Astrocyte of the spinal cord (primary cell): Measurements from ENCODE around the gene NCKAP5.

Experiments used
- DNase-seq: peaks from one replicate; pipeline ENCODE4 v3.0.0; 2011; ENCODE audit warnings: low read depth, low spot score
- H3K4me3 ChIP-seq: 2 replicates; pipeline ENCODE4 v1.5.1; 2011; ENCODE audit warnings: low read depth, mild to moderate bottlenecking, low read length, moderate library complexity
- CTCF ChIP-seq: IDR thresholded peaks from 2 replicates; pipeline ENCODE4 v1.5.1; 2012; ENCODE audit warnings: low read depth, mild to moderate bottlenecking, low read length, inconsistent platforms
- in situ Hi-C: cut with HindIII; loops from 2 replicates; pipeline ENCODE4 v1.10.0; 2017; ENCODE audit warnings: low sequenced_read_pairs

NCKAP5 gene

GRCh38 chr2:132774189-132774588 is 794.1 kb downstream of the NCKAP5 start:
- in situ Hi-C loops: no loop called here
- no peak for TF ChIP-seq CTCF
- no peak for DNase-seq
- H3K4me3 ChIP-seq: no peak overlapping the region

- no peak overlapping the region for H3K4me3 ChIP-seq
- no peak for DNase-seq
- no peak for TF ChIP-seq CTCF
- in situ Hi-C loops: no loop called here
These were observed 794.9 kb downstream of the NCKAP5 start for GRCh38 chr2:132773331-132773730.

GRCh38 chr2:132772340-132772739 is 795.9 kb downstream of the NCKAP5 start:
- TF ChIP-seq CTCF: no peak
- in situ Hi-C loops: no loop called here
- no peak for DNase-seq
- H3K4me3 ChIP-seq: no peak overlapping the region

GRCh38 chr2:132766573-132766972 is 801.7 kb downstream of the NCKAP5 start:
- no peak overlapping the region for H3K4me3 ChIP-seq
- TF ChIP-seq CTCF: no peak
- in situ Hi-C loops: no loop called here
- DNase-seq: no peak

- DNase-seq: no peak
- no peak for TF ChIP-seq CTCF
- H3K4me3 ChIP-seq: no peak overlapping the region
- in situ Hi-C loops: no loop called here
These were observed 806.8 kb downstream of the NCKAP5 start for GRCh38 chr2:132761437-132761836.

GRCh38 chr2:132760971-132761370 is 807.3 kb downstream of the NCKAP5 start:
- TF ChIP-seq CTCF: no peak
- DNase-seq: no peak
- in situ Hi-C loops: no loop called here
- H3K4me3 ChIP-seq: no peak overlapping the region

GRCh38 chr2:132760405-132760804 is 807.9 kb downstream of the NCKAP5 start:
- DNase-seq: no peak
- no peak for TF ChIP-seq CTCF
- no peak overlapping the region for H3K4me3 ChIP-seq
- in situ Hi-C loops: no loop called here
